Heart left ventricle (tissue), 16 donors: Measurements from ENCODE around the gene RNF4. TPM values are rescaled to one million over a fixed set of nuclear protein-coding genes. Genes with fewer than 3 reads are reported as not detected.
"Not testable (repeated sequence)": the region's sequence is repeated elsewhere in the genome, so short reads cannot be mapped to it uniquely, and the experiment has no call there.

Experiments
- ATAC-seq, 4 donors: fragments of 200-7000 bp; cut with Tn5 transposase; one replicate each; pipeline ENCODE4 v1.9.1; 2020 to 2022; ENCODE audit warnings: moderate library complexity in 4 of 4, mild to moderate bottlenecking in 3 of 4, moderate number of reproducible peaks in 1 of 4
- DNase-seq, 5 donors: peaks; one replicate each; pipeline ENCODE4 v3.0.0-alpha.2; 2020
- H3K27ac ChIP-seq, 12 donors: fragments of 200-600 bp; sonication (generic) in 4 of 12; one replicate each; pipeline versions ENCODE4 v1.5.0 to v1.8.0; 2016 to 2022; ENCODE audit warnings: mild to moderate bottlenecking in 2 of 12
- H3K27me3 ChIP-seq, 9 donors: fragments of 200-600 bp; sonication (generic) in 2 of 9; one replicate each; pipeline versions ENCODE4 v1.5.1 to v1.8.0; 2016 to 2022; ENCODE audit warnings: mild to moderate bottlenecking in 3 of 9
- H3K36me3 ChIP-seq, 9 donors: fragments of 200-600 bp; sonication (generic) in 2 of 9; one replicate each; pipeline versions ENCODE4 v1.5.0 to v1.8.0; 2018 to 2022; ENCODE audit warnings: mild to moderate bottlenecking in 2 of 9
- H3K4me1 ChIP-seq, 12 donors: fragments of 200-600 bp; sonication (generic) in 4 of 12; one replicate each; pipeline versions ENCODE4 v1.5.0 to v1.8.0; 2016 to 2022; ENCODE audit warnings: mild to moderate bottlenecking in 3 of 12
- H3K4me3 ChIP-seq, 12 donors: fragments of 200-600 bp; sonication (generic) in 4 of 12; one replicate each; pipeline versions ENCODE4 v1.5.0 to v1.8.0; 2017 to 2022; ENCODE audit warnings: mild to moderate bottlenecking in 9 of 12, moderate library complexity in 4 of 12
- H3K9me3 ChIP-seq, 12 donors: fragments of 200-600 bp; sonication (generic) in 4 of 12; one replicate each; pipeline versions ENCODE4 v1.5.0 to v1.8.0; 2016 to 2022; ENCODE audit warnings: mild to moderate bottlenecking in 1 of 12
- CTCF ChIP-seq, 12 donors: fragments of 200-600 bp; sonication (generic) in 4 of 12; IDR thresholded peaks; one replicate each; pipeline versions ENCODE4 v1.5.0 to v1.8.0; 2018 to 2022; ENCODE audit warnings: antibody characterized with exemption in 12 of 12, mild to moderate bottlenecking in 5 of 12
- POLR2A ChIP-seq, 2 donors: fragments of 450-650 bp; IDR thresholded peaks; one replicate each; pipeline ENCODE4 v1.6.1; 2017; ENCODE audit warnings: antibody characterized with exemption in 2 of 2, mild to moderate bottlenecking in 2 of 2, moderate library complexity in 2 of 2
- WGBS, 4 donors: extraction: QIAGEN DNeasy Blood & Tissue Kit in 2 of 4; methylation state at CpG; one replicate each; pipeline versions ENCODE4 v1.1.5 to v1.1.7; 2013 to 2018; 5-methylcytosine and 5-hydroxymethylcytosine counted together
- intact Hi-C, 10 donors: fragments of 100-400 bp; cut with DNase I; formaldehyde crosslinking; loops; one replicate each; pipeline versions ENCODE4 v1.11.1 to v1.14.2; 2022
- polyA plus RNA-seq, 2 donors: library from polyadenylated mRNA; stranded (reverse); fragments of 200-250 nt; gene quantifications; one replicate each; pipeline ENCODE4 v1.2.3, GENCODE V29; 2013
- total RNA-seq, 9 donors: library from RNA; depleted of rRNA in 2 of 9; stranded (reverse); fragments of >200 nt in 2 of 9; fragmentation: NEBNext Ultra II Directional in 3 of 9; extraction: Animal tissue kit (Norgen Biotek cat#: 25700) in 3 of 9; gene quantifications; one replicate each; pipeline versions ENCODE4 v1.1.0 to v1.2.4, GENCODE V29; 2016 to 2023
- donor health status: ischemic (EF 13 %, LVEDD 7.1; RV severe dilation, severe dysfunction).
- donor health status: healthy with polysubstance abuse.
- donor health status: DM: no; HTN: yes; CAD: no.
- donor health status: DM: no; HTN: no; CAD: no.
- donor health status: ischemic (EF 25% LVEDD 6.9; RV normal size, moderate dysfunction).
- donor health status: ischemic (EF 25% LVEDD 5.7; RV mildly dilated, moderate dysfunction).
- donor health status: healthy.
- donor health status: DM: yes; HTN: yes; CAD: no.
- donor health status: ischemic (EF 35%, LVEDD 5.7; RV mildly dilated, moderate dysfunction).
- donor health status: nonischemic (EF 11% LVEDD 7.7; RV severe dilation, severe dysfunction).
- donor health status: DM: yes; HTN: yes; CAD: no.
- donor health status: PGD.
- donor health status: ischemic (EF 29% LVEDD 5.4; RV normal size, mild dysfunction).
- donor health status: nonischemic (EF 23%, LVEDD 6.1; RV moderate dilation, normal function).

The RNF4 gene
- total and polyA plus RNA-seq, 11 donors, result 10.6 to 45.7 (median 30.8) TPM

- TF ChIP-seq POLR2A (IDR thresholded peaks at IDR 0.05) (no peak), CTCF (IDR thresholded peaks at IDR 0.05) (no peak)
- peaks cover 0 to 9% (median 0%) of the 10 kb centered on the region in 9 donors for H3K36me3 ChIP-seq
- intact Hi-C loops, result no loop called here
- 93 to 97% (median 96%) methylated on average over 7 of the region's 7 CpGs for WGBS, 4 donors
- no peaks in the 10 kb centered on the region for H3K27me3 ChIP-seq
- ATAC-seq (no peak), DNase-seq (no peak)
- no peaks in the 10 kb centered on the region for H3K9me3 ChIP-seq
- no peak overlapping the region for H3K4me3 ChIP-seq
- peaks cover 0 to 15% (median 3%) of the 10 kb centered on the region in 12 donors for H3K4me1 ChIP-seq
- H3K27ac ChIP-seq, result no peak overlapping the region
Measured at GRCh38 chr4:2545321-2546013, 76.6 kb downstream of the RNF4 start.

- DNase-seq, result no peak
- intact Hi-C loops, result no loop called here
- no peaks in the 10 kb centered on the region for H3K27me3 ChIP-seq
- ATAC-seq, result no peak
- H3K27ac ChIP-seq, result no peak overlapping the region
- no peak for TF ChIP-seq CTCF (IDR thresholded peaks at IDR 0.05)
- TF ChIP-seq POLR2A (IDR thresholded peaks at IDR 0.05), result no peak
- no peaks in the 10 kb centered on the region for H3K9me3 ChIP-seq
- peaks cover 0 to 9% (median 0%) of the 10 kb centered on the region in 9 donors for H3K36me3 ChIP-seq
- no peak overlapping the region for H3K4me3 ChIP-seq
- peaks cover 0 to 15% (median 3%) of the 10 kb centered on the region in 12 donors for H3K4me1 ChIP-seq
Measured at GRCh38 chr4:2546286-2546823, 77.4 kb downstream of the RNF4 start.

GRCh38 chr4:2546961-2547691 is 78.2 kb downstream of the RNF4 start:
- H3K4me3 ChIP-seq, H3K27ac ChIP-seq, ATAC-seq, H3K27me3 ChIP-seq, intact Hi-C loops, DNase-seq, H3K9me3 ChIP-seq, H3K36me3 ChIP-seq: not testable (repeated sequence)
- 96 to 98% (median 97%) methylated on average over 16 of the region's 16 CpGs for WGBS, 4 donors
- H3K4me1 ChIP-seq, result peaks cover 0 to 15% (median 3%) of the 10 kb centered on the region in 12 donors

GRCh38 chr4:2551118-2551517 is 82.2 kb downstream of the RNF4 start:
- H3K9me3 ChIP-seq, result no peaks in the 10 kb centered on the region
- DNase-seq, result no peak
- H3K36me3 ChIP-seq, result no peaks in the 10 kb centered on the region
- no peak for ATAC-seq
- H3K27me3 ChIP-seq, result no peaks in the 10 kb centered on the region
- H3K4me1 ChIP-seq, result peaks cover 0 to 24% (median 3%) of the 10 kb centered on the region in 12 donors
- intact Hi-C loops, result no loop called here
- no peak overlapping the region for H3K4me3 ChIP-seq
- no peak overlapping the region for H3K27ac ChIP-seq
- no peak for TF ChIP-seq CTCF (IDR thresholded peaks at IDR 0.05)
- no peak for TF ChIP-seq POLR2A (IDR thresholded peaks at IDR 0.05)
